SW 1271 (cell line): ENCODE data around the gene ARMH2.

ENCODE experiments used
- DNase-seq, 2 experiments: peaks; one replicate each; lab custom pipeline; 2025; lab: John Stamatoyannopoulos, UW

Gene ARMH2

GRCh38 chr6:24798740-24799540 is at the start of gene ARMH2:
TSS of gene ARMH2 (minus strand) at chr6:24798917. CDS start at chr6:24798857, 60 bp downstream.
- DNase-seq: no peak

GRCh38 chr6:24848461-24848860 is 49.7 kb upstream of the ARMH2 start:
- DNase-seq: no peak

- no peak for DNase-seq
Observed at GRCh38 chr6:24847402-24847801, 48.7 kb upstream of the ARMH2 start.

GRCh38 chr6:24845578-24845977 is 46.9 kb upstream of the ARMH2 start:
- DNase-seq: no peak

- no peak for DNase-seq
Observed at GRCh38 chr6:24844903-24845302, 46.2 kb upstream of the ARMH2 start.

GRCh38 chr6:24844061-24844460 is 45.3 kb upstream of the ARMH2 start:
- DNase-seq: no peak

GRCh38 chr6:24840187-24840586 is 41.5 kb upstream of the ARMH2 start:
- DNase-seq: no peak

- DNase-seq: no peak
Observed at GRCh38 chr6:24838994-24839393, 40.3 kb upstream of the ARMH2 start.

- no peak for DNase-seq
Observed at GRCh38 chr6:24838081-24838480, 39.4 kb upstream of the ARMH2 start.

- DNase-seq: no peak
Observed at GRCh38 chr6:24836109-24836508, 37.4 kb upstream of the ARMH2 start.

GRCh38 chr6:24833711-24834386 is 35.1 kb upstream of the ARMH2 start:
- DNase-seq: no peak

- no peak for DNase-seq
Observed at GRCh38 chr6:24832794-24833193, 34.1 kb upstream of the ARMH2 start.

- no peak for DNase-seq
Observed at GRCh38 chr6:24831771-24832716, 33.3 kb upstream of the ARMH2 start.

- peak in 1 of 2 experiments; percentile 7 for DNase-seq
Observed at GRCh38 chr6:24829657-24830056, 30.9 kb upstream of the ARMH2 start.

- no peak for DNase-seq
Observed at GRCh38 chr6:24827970-24828369, 29.3 kb upstream of the ARMH2 start.

GRCh38 chr6:24827162-24827561 is 28.4 kb upstream of the ARMH2 start:
- DNase-seq: no peak

GRCh38 chr6:24825130-24825630 is 26.5 kb upstream of the ARMH2 start:
- no peak for DNase-seq

GRCh38 chr6:24824142-24824938 is 25.6 kb upstream of the ARMH2 start:
- DNase-seq: no peak

GRCh38 chr6:24823185-24823584 is 24.5 kb upstream of the ARMH2 start:
- DNase-seq: no peak

GRCh38 chr6:24822696-24823095 is 24.0 kb upstream of the ARMH2 start:
- DNase-seq: no peak

GRCh38 chr6:24821860-24822444 is 23.2 kb upstream of the ARMH2 start:
- no peak for DNase-seq
